RWPE2 (cell line): ENCODE results near the gene ATXN7L1.
"Not testable (repeated sequence)": the region's sequence is repeated elsewhere in the genome, so short reads cannot be mapped to it uniquely, and the experiment has no call there.

Source experiments
- ATAC-seq: fragments of 200-7000 bp; cut with Tn5 transposase; 3 replicates; pipeline ENCODE4 v1.9.1; 2021; ENCODE audit warnings: low read depth
- DNase-seq: peaks from one replicate; pipeline ENCODE4 v3.0.0-alpha.2; 2020; ENCODE audit warnings: low spot score
- H3K27ac ChIP-seq: fragments of 450-650 bp; 2 replicates; pipeline ENCODE4 v1.5.1; 2017; ENCODE audit warnings: mild to moderate bottlenecking; ENCODE audit not compliant: poor library complexity, severe bottlenecking
- H3K27me3 ChIP-seq: fragments of 250-450 bp; sonication (Bioruptor Pico); 2 replicates; pipeline ENCODE4 v1.5.1; 2021; ENCODE audit warnings: mild to moderate bottlenecking, moderate library complexity; ENCODE audit not compliant: insufficient read depth, poor library complexity, severe bottlenecking
- H3K36me3 ChIP-seq: fragments of 250-450 bp; sonication (Bioruptor Pico); 2 replicates; pipeline ENCODE4 v1.5.1; 2020; ENCODE audit warnings: low read depth, mild to moderate bottlenecking, moderate library complexity
- H3K4me1 ChIP-seq: fragments of 250-450 bp; sonication (Bioruptor Pico); 2 replicates; pipeline ENCODE4 v1.5.1; 2021; ENCODE audit warnings: mild to moderate bottlenecking, moderate library complexity; ENCODE audit not compliant: insufficient read depth, poor library complexity, severe bottlenecking
- H3K4me3 ChIP-seq: fragments of 250-450 bp; sonication (Bioruptor Pico); 2 replicates; pipeline ENCODE4 v1.5.1; 2021; ENCODE audit warnings: mild to moderate bottlenecking, moderate library complexity; ENCODE audit not compliant: severe bottlenecking
- H3K9me3 ChIP-seq: fragments of 250-450 bp; sonication (Bioruptor Pico); 2 replicates; pipeline ENCODE4 v1.5.1; 2021; ENCODE audit warnings: mild to moderate bottlenecking, moderate library complexity; ENCODE audit not compliant: severe bottlenecking
- CTCF ChIP-seq: fragments of 450-650 bp; IDR thresholded peaks from one replicate; pipeline ENCODE4 v1.5.1; 2017; ENCODE audit warnings: mild to moderate bottlenecking, moderate library complexity; ENCODE audit not compliant: poor library complexity, severe bottlenecking

ATXN7L1 gene

GRCh38 chr7:105699568-105700236 is 176.7 kb downstream of the ATXN7L1 start:
- no peak for TF ChIP-seq CTCF
- Histone ChIP-seq H3K36me3 (no peaks in the 10 kb centered on the region), H3K4me1 (no peaks in the 10 kb centered on the region), H3K27ac (no peak overlapping the region), H3K27me3 (no peaks in the 10 kb centered on the region), H3K4me3 (no peak overlapping the region), H3K9me3 (no peaks in the 10 kb centered on the region)
- DNase-seq (no peak), ATAC-seq (no peak)

GRCh38 chr7:105698531-105698930 is 177.9 kb downstream of the ATXN7L1 start:
- H3K4me3 ChIP-seq = no peak overlapping the region
- no peak for TF ChIP-seq CTCF
- H3K9me3 ChIP-seq = no peaks in the 10 kb centered on the region
- no peaks in the 10 kb centered on the region for H3K4me1 ChIP-seq
- H3K27me3 ChIP-seq = no peaks in the 10 kb centered on the region
- no peak overlapping the region for H3K27ac ChIP-seq
- no peak for DNase-seq
- no peak for ATAC-seq
- no peaks in the 10 kb centered on the region for H3K36me3 ChIP-seq

- H3K9me3 ChIP-seq = no peaks in the 10 kb centered on the region
- no peak for TF ChIP-seq CTCF
- no peak overlapping the region for H3K27ac ChIP-seq
Measured at GRCh38 chr7:105697753-105698152, 178.6 kb downstream of the ATXN7L1 start.

GRCh38 chr7:105697169-105697568 is 179.2 kb downstream of the ATXN7L1 start:
- H3K27ac ChIP-seq, H3K4me1 ChIP-seq, H3K9me3 ChIP-seq, H3K36me3 ChIP-seq, H3K4me3 ChIP-seq, DNase-seq, H3K27me3 ChIP-seq, ATAC-seq: not testable (repeated sequence)

More at GRCh38 chr7:105697753-105698152, 178.6 kb downstream of the ATXN7L1 start:
- no peaks in the 10 kb centered on the region for H3K4me1 ChIP-seq
- ATAC-seq = no peak
- no peaks in the 10 kb centered on the region for H3K27me3 ChIP-seq
- H3K36me3 ChIP-seq = no peaks in the 10 kb centered on the region
- DNase-seq = no peak
- no peak overlapping the region for H3K4me3 ChIP-seq

- Histone ChIP-seq H3K4me1 (no peaks in the 10 kb centered on the region), H3K27ac (no peak overlapping the region), H3K27me3 (no peaks in the 10 kb centered on the region), H3K4me3 (no peak overlapping the region), H3K36me3 (no peaks in the 10 kb centered on the region), H3K9me3 (no peaks in the 10 kb centered on the region)
- DNase-seq (no peak), ATAC-seq (no peak)
- no peak for TF ChIP-seq CTCF
Measured at GRCh38 chr7:105693576-105693975, 182.8 kb downstream of the ATXN7L1 start.
